ENCODE data around the gene SCGB3A2.
"Not testable (repeated sequence)": the region's sequence is repeated elsewhere in the genome, so short reads cannot be mapped to it uniquely, and the experiment has no call there.

The SCGB3A2 gene

GRCh38 chr5:147854331-147854730, 24.2 kb upstream of the SCGB3A2 start:
- in situ Hi-C loops (cut with HindIII; ENCODE audit: low pct_unique_long_range_greater_than_20kb, low sequenced_read_pairs) = no loop called here
- no peak for TF ChIP-seq JUND (IDR thresholded peaks at IDR 0.05; ENCODE audit: low read depth)
- DNase-seq (ENCODE audit: low read depth in 1 of 2, low spot score in 1 of 2) = no peak

- in situ Hi-C loops (cut with HindIII; ENCODE audit: low pct_unique_long_range_greater_than_20kb, low sequenced_read_pairs) = no loop called here
- no peak for DNase-seq (ENCODE audit: low read depth in 1 of 2, low spot score in 1 of 2)
- TF ChIP-seq JUND (IDR thresholded peaks at IDR 0.05; ENCODE audit: low read depth) = no peak
Measured at GRCh38 chr5:147854894-147855773, 23.4 kb upstream of the SCGB3A2 start.

GRCh38 chr5:147855774-147856069, 22.8 kb upstream of the SCGB3A2 start:
- TF ChIP-seq JUND (IDR thresholded peaks at IDR 0.05; ENCODE audit: low read depth) = no peak
- no peak for DNase-seq (ENCODE audit: low read depth in 1 of 2, low spot score in 1 of 2)
- in situ Hi-C loops (cut with HindIII; ENCODE audit: low pct_unique_long_range_greater_than_20kb, low sequenced_read_pairs) = no loop called here

GRCh38 chr5:147856801-147857200, 21.7 kb upstream of the SCGB3A2 start:
- in situ Hi-C loops (cut with HindIII; ENCODE audit: low pct_unique_long_range_greater_than_20kb, low sequenced_read_pairs) = no loop called here
- TF ChIP-seq JUND (IDR thresholded peaks at IDR 0.05; ENCODE audit: low read depth) = no peak
- no peak for DNase-seq (ENCODE audit: low read depth in 1 of 2, low spot score in 1 of 2)

- TF ChIP-seq JUND (IDR thresholded peaks at IDR 0.05; ENCODE audit: low read depth) = no peak
- DNase-seq (ENCODE audit: low read depth in 1 of 2, low spot score in 1 of 2) = peak; percentile 34 to 84
- in situ Hi-C loops (cut with HindIII; ENCODE audit: low pct_unique_long_range_greater_than_20kb, low sequenced_read_pairs) = no loop called here
Measured at GRCh38 chr5:147857302-147858129, 21.0 kb upstream of the SCGB3A2 start.

GRCh38 chr5:147858565-147858964, 19.9 kb upstream of the SCGB3A2 start:
- in situ Hi-C loops (cut with HindIII; ENCODE audit: low pct_unique_long_range_greater_than_20kb, low sequenced_read_pairs) = no loop called here
- TF ChIP-seq JUND (IDR thresholded peaks at IDR 0.05; ENCODE audit: low read depth) = no peak
- DNase-seq (ENCODE audit: low read depth in 1 of 2, low spot score in 1 of 2) = no peak

GRCh38 chr5:147859962-147860640, 18.4 kb upstream of the SCGB3A2 start:
- no peak for TF ChIP-seq JUND (IDR thresholded peaks at IDR 0.05; ENCODE audit: low read depth)
- in situ Hi-C loops (cut with HindIII; ENCODE audit: low pct_unique_long_range_greater_than_20kb, low sequenced_read_pairs) = no loop called here
- no peak for DNase-seq (ENCODE audit: low read depth in 1 of 2, low spot score in 1 of 2)

- in situ Hi-C loops (cut with HindIII; ENCODE audit: low pct_unique_long_range_greater_than_20kb, low sequenced_read_pairs) = no loop called here
- no peak for DNase-seq (ENCODE audit: low read depth in 1 of 2, low spot score in 1 of 2)
- no peak for TF ChIP-seq JUND (IDR thresholded peaks at IDR 0.05; ENCODE audit: low read depth)
Measured at GRCh38 chr5:147860641-147861025, 17.9 kb upstream of the SCGB3A2 start.

- in situ Hi-C loops (cut with HindIII; ENCODE audit: low pct_unique_long_range_greater_than_20kb, low sequenced_read_pairs) = no loop called here
- no peak for TF ChIP-seq JUND (IDR thresholded peaks at IDR 0.05; ENCODE audit: low read depth)
- no peak for DNase-seq (ENCODE audit: low read depth in 1 of 2, low spot score in 1 of 2)
Measured at GRCh38 chr5:147863454-147864158, 14.9 kb upstream of the SCGB3A2 start.

GRCh38 chr5:147869112-147869511, 9.4 kb upstream of the SCGB3A2 start:
- in situ Hi-C loops (cut with HindIII; ENCODE audit: low pct_unique_long_range_greater_than_20kb, low sequenced_read_pairs) = no loop called here
- no peak for DNase-seq (ENCODE audit: low read depth in 1 of 2, low spot score in 1 of 2)
- no peak for TF ChIP-seq JUND (IDR thresholded peaks at IDR 0.05; ENCODE audit: low read depth)

- in situ Hi-C loops (cut with HindIII; ENCODE audit: low pct_unique_long_range_greater_than_20kb, low sequenced_read_pairs); DNase-seq (ENCODE audit: low read depth in 1 of 2, low spot score in 1 of 2): not testable (repeated sequence)
Measured at GRCh38 chr5:147869892-147870291, 8.6 kb upstream of the SCGB3A2 start.

GRCh38 chr5:147871980-147872549, 6.4 kb upstream of the SCGB3A2 start:
- in situ Hi-C loops (cut with HindIII; ENCODE audit: low pct_unique_long_range_greater_than_20kb, low sequenced_read_pairs); DNase-seq (ENCODE audit: low read depth in 1 of 2, low spot score in 1 of 2): not testable (repeated sequence)

- in situ Hi-C loops (cut with HindIII; ENCODE audit: low pct_unique_long_range_greater_than_20kb, low sequenced_read_pairs); DNase-seq (ENCODE audit: low read depth in 1 of 2, low spot score in 1 of 2): not testable (repeated sequence)
Measured at GRCh38 chr5:147872744-147873435, 5.6 kb upstream of the SCGB3A2 start.

GRCh38 chr5:147874118-147874875, 4.2 kb upstream of the SCGB3A2 start:
- in situ Hi-C loops (cut with HindIII; ENCODE audit: low pct_unique_long_range_greater_than_20kb, low sequenced_read_pairs) = not testable (repeated sequence)

More at GRCh38 chr5:147874118-147874875, 4.2 kb upstream of the SCGB3A2 start:
- DNase-seq (ENCODE audit: low read depth in 1 of 2, low spot score in 1 of 2) = not testable (repeated sequence)

Data from T47D (cell line).